Muscle of arm (tissue), 12 donors: ENCODE measurements around the gene RGL4. TPM values are rescaled to one million over a fixed set of nuclear protein-coding genes. Genes with fewer than 3 reads are reported as not detected.

Experiments used
- DNase-seq: peaks from one replicate; pipeline ENCODE4 v3.0.0-alpha.2; 2013
- polyA plus RNA-seq, 12 donors: library from polyadenylated mRNA; unstranded; fragments of 120-200 nt; gene quantifications; one replicate each; pipeline ENCODE4 v1.2.1, GENCODE V29; 2013; ENCODE audit not compliant: insufficient read length in 12 of 12

RGL4 gene
- polyA plus RNA-seq, 12 donors = 0.84 to 3.0 (median 1.2) TPM; not detected in 2

GRCh38 chr22:23678133-23678532 is 12.7 kb upstream of the RGL4 start:
- DNase-seq = no peak

DNA sequence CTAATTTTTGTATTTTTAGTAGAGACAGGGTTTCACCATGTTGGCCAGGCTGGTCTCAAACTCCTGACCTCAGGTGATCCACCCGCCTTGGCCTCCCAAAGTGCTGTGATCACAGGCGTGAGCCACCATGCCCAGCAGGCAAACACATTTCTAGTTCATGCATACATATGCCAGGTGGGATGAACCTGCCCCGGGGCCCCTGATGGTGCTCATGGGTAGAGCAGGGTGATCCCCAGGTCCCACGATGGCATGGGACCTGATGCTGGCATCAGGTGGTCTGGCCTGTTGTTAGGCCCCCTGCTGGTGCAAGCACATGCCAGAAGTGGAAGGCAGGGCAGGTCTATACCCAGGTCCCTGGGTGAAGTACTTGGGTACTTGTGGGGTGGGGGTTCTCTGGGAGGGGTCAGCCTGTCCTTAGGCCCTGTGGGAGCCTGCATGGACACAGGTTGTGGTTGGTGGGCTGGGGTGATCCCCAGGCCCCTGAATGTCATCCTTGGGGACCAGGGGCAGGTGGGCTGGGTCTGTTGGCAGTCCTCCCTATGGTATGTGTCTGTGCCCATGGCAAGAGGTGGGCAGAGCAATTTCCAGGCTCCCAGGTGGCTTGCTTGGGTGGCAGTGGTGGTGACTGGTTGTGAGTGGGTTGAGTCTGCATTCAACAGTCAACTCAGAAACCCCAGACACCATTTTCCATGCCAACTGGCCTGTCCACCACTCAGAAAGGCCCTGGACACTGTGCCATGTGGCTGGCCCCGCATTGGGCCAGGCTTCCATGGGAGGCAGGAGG is 9.6 kb upstream of the RGL4 start:
- no peak for DNase-seq

- DNase-seq = no peak
Observed at GRCh38 chr22:23682077-23682476, 8.7 kb upstream of the RGL4 start.

DNA sequence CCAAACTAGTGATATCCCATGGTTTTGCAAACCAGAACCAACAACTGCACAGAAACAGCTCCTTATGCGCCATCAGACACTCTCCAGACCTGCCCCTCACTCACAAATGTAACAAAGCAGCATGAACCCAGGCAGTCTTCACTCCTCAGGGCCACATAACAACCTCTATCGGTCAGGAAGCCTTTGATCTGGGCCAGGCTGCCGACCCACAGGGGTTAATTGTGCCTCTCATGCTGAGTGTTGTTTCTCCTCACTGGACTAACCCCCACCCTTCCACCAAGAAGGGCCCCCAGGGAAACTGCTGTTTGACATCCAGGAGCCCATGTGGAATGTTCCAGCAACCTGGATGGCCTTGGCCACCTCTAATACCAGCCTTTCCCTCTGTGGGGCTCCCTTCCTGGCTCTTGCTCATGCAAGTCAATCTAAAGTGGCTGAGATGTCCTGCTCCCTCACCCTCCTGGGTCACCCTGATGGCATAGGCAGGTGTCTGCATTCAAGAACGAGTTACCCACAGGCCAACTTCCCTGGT is 7.9 kb upstream of the RGL4 start:
- no peak for DNase-seq

- no peak for DNase-seq
Observed at GRCh38 chr22:23683545-23683944, 7.3 kb upstream of the RGL4 start.

GRCh38 chr22:23684026-23684425 is 6.8 kb upstream of the RGL4 start:
- DNase-seq = peak; percentile 25

GRCh38 chr22:23684561-23685031 is 6.2 kb upstream of the RGL4 start:
- no peak for DNase-seq

GRCh38 chr22:23685205-23685784 is 5.5 kb upstream of the RGL4 start:
- no peak for DNase-seq

- no peak for DNase-seq
Observed at GRCh38 chr22:23686416-23687024, 4.3 kb upstream of the RGL4 start.

- DNase-seq = no peak
Observed at GRCh38 chr22:23688121-23688520, 2.7 kb upstream of the RGL4 start.

DNA sequence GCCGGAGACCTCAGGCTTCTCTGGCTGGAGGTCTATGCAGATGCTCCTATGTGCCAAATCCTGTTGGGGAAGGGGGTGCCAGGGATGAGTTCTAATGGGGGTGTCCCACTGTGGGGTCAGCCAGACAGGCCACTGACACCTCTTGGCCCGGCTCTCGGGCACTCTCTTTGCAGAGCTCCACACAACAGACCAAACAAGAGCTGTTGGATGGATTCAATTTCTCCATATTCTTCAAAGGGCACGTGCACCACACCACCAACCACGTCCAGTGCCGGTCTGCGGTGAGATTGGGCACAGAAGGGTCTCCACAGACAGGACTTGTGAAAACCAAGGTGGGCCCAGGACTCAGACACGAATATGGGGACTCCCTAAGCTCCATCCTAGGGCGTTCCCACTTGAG is 2.2 kb upstream of the RGL4 start:
- DNase-seq = no peak

DNA sequence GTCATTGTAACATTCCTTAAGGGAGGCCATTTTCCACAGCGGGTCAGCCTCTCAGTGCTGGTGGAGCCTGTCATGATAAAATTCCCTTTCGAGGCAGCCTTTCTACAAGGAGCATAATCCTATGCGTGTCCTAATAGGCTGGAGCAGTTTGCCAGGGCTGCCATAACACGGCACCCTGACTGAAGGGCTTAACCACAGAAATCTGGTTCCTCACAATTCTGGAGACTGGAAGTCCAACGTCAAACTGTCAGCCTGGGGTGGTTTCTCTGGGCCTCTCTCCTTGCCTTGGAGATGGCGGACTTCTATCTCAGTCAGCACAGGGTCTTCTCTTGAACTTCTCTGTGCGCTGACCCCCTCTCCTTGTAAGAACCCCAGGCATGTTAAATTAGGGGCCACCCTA is 1.4 kb upstream of the RGL4 start:
- DNase-seq = no peak

DNA sequence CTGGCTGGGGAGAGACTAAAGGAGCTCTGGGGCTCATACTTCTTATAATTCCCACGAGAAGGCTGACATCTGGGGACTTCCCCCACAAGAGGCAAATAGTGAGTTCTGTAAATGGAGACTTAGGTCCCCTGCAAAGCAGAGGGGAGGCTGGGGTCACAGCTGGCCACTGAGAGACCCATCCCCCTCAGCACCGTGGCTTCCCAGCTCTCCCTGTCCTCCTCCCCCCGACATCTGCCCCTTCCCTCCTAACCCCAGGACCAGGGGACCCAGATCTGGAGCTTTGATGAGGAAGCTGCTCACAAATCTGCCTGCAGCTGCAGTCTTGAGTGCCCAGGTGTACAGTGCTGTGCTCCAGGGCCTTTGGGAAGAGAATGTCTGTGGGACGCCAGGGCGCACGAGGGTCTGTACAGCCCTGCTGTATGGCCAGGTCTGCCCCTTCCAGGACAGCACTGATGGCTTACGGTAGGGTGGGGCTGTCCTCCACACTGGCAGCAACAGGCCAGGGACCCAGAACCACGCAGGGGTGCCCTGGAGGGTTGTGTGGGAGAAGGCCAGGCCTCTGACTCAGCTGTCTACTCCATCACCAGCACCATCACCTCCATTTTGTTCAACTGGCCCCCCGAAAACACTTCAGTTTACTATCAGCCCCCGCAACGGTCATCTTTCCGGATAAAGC is 1.1 kb downstream of the RGL4 start:
- no peak for DNase-seq

- DNase-seq = no peak
Observed at GRCh38 chr22:23692598-23693291, 1.9 kb downstream of the RGL4 start.

DNA sequence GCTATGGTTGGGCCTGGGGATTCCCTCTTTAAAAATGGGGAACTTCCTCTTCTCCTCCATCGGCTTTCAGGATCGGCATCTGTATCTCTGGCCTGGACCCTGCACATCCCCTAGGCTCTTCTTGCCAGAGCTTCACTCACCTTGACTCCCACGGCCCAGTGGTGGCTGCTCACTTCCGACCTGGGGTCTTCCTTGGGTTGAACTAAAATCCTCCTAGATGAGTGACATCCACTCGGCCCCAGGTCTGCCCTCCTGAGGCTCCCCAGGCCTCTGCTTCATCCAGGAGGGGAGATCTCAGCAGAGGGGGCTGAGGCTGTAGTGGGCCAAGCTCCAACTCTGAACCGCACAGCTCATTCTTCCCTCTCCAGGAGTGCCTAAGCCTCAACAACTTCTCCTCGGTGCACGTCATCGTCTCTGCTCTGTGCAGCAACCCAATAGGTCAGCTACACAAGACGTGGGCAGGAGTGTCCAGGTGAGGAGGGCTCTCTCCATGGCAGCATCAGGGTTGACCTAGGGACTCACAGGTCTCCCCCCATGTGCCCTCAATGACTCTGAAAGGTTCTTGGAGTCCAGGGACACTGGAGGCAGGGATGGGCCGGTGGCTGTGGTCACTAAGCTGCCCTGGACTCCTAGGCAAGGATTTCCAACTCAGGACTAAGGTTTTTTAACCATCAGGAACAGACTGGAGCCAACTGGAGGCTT is 3.3 kb downstream of the RGL4 start:
- no peak for DNase-seq

DNA sequence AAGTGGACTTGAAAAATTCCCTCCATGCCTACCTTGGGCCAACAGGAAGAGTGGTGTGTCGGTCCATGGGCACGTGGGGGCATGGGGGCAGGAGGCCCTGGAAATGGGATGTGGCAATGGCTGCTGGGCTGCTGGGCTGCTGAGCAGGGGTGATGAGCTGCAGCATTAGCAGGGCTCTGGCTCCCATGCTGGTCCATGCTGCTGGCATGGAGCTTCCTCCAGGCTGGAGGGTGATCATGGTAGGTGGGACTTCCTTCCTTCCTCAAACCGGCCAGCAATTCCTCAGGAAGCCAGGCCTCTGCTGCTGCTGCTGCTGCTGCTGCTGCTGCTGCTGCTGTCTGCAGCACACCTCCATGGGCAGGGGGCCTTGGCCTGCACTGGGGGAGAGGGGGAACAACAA is 4.3 kb downstream of the RGL4 start:
- no peak for DNase-seq

DNA sequence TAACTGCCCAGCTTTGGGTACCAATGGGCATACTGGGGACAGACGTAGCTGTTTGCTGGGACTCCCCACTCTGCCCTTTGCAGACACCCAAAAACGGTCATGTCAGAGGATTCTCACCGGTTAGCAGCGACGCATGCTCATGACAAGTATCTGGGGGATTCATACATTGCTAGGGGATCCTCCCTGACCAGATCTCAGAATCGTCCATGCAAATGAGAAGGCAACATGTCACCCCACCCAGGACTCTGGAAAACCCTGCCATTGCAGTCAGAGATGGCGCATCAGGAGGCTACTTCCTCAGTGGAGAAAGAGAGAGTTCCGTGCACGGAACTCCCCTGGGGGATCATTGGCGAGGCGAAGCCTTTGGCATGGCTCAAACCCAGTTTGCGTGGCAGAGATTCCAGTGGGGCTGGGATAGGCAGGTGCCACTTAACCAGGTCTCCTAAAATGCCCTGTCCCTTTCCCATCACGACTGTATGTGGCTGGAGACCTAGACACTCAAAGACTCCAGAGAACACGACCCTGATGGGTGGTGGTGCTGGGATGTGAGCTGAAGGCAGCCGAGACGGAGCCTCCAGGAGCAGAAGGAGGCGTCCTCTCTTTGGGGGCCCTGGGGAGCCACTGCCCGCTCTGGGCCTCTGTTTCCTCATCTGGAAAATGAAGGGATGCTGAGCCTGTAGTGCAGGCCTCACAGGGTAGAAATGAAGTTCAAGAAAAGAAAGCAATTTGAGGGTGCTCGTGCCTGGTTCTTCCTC is 4.9 kb downstream of the RGL4 start:
- no peak for DNase-seq

DNA sequence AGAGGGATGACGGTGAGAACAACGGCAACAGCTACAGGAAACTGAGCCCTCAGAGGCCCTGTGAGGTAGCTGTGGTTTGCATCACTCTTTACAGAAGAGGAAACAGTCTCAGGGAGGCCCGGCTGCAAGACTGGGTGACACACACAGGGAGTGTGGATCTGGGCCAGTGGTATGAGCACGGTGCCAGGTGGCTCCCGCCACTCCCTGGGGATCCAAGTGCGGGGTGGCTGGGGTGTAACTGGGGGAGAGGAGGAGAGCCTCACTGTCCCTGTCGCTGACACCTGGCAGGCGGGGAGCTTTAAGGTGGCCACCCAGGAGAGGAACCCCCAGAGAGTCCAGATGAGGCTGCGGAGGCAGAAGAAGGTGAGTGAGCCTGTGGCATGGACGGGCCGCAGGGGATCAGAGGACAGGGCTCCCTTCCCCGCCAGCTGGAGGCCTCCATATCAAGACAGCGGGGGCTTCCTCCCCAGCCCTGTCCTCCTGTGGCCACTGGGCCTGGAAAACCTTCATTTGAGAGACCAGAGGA is 5.6 kb downstream of the RGL4 start:
- DNase-seq = no peak

- no peak for DNase-seq
Observed at GRCh38 chr22:23697031-23697970, 6.5 kb downstream of the RGL4 start.
